ENCODE measurements around the gene CDH13. TPM values are rescaled to one million over a fixed set of nuclear protein-coding genes. Genes with fewer than 3 reads are reported as not detected.
A peak's percentile ranks its signal among the peaks of the same experiment; 100 is the strongest.

CDH13 gene
- total and polyA plus RNA-seq, 8 donors = 0.12 to 21.4 (median 1.7) TPM; not detected in 1

GRCh38 chr16:82895843-82896242 is 269.1 kb downstream of the CDH13 start:
- H3K27me3 ChIP-seq = no peaks in the 10 kb centered on the region
- H3K4me1 ChIP-seq = peaks cover 0 to 6% (median 0%) of the 10 kb centered on the region in 4 donors
- WGBS, 5 donors = 64 to 68% (median 68%) methylated on average over 4 of the region's 4 CpGs
- no peak overlapping the region for H3K4me3 ChIP-seq
- TF ChIP-seq POLR2AphosphoS5 (IDR thresholded peaks at IDR 0.05) (no peak), POLR2A (IDR thresholded peaks at IDR 0.05) (no peak), EP300 (IDR thresholded peaks at IDR 0.05) (no peak)
- TF ChIP-seq, protein P1, sequence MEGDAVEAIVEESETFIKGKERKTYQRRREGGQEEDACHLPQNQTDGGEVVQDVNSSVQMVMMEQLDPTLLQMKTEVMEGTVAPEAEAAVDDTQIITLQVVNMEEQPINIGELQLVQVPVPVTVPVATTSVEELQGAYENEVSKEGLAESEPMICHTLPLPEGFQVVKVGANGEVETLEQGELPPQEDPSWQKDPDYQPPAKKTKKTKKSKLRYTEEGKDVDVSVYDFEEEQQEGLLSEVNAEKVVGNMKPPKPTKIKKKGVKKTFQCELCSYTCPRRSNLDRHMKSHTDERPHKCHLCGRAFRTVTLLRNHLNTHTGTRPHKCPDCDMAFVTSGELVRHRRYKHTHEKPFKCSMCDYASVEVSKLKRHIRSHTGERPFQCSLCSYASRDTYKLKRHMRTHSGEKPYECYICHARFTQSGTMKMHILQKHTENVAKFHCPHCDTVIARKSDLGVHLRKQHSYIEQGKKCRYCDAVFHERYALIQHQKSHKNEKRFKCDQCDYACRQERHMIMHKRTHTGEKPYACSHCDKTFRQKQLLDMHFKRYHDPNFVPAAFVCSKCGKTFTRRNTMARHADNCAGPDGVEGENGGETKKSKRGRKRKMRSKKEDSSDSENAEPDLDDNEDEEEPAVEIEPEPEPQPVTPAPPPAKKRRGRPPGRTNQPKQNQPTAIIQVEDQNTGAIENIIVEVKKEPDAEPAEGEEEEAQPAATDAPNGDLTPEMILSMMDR (IDR thresholded peaks at IDR 0.05) = no peak
- H3K9me3 ChIP-seq = no peaks in the 10 kb centered on the region
- H3K36me3 ChIP-seq = no peaks in the 10 kb centered on the region
- no peak overlapping the region for H3K27ac ChIP-seq
- intact Hi-C loops (cut with DNase I; ENCODE audit: low total_unique reads) = no loop called here
- no peak for DNase-seq

DNA sequence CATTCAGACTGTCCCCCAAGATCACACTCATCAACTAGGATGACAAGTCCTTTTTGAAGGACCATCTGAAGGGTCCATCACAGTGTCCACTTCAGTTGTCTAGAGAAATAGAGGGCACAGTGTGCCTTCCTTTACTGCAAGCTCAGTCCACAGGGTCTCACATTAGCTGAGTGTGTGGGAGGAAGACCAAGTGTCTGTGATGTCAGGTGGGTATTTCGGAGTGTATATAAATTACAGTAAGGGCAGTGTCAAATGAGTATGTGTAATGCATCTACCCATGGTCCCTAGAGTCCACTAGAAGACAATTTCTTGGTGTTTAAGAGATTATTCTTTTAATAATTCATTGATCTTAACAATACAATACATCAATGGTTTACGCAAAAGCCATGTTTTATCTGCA is 272.2 kb downstream of the CDH13 start:
- Histone ChIP-seq H3K4me1 (peaks cover 0 to 7% (median 0%) of the 10 kb centered on the region in 4 donors), H3K9me3 (no peaks in the 10 kb centered on the region), H3K36me3 (no peaks in the 10 kb centered on the region), H3K27ac (no peak overlapping the region), H3K27me3 (no peaks in the 10 kb centered on the region), H3K4me3 (no peak overlapping the region)
- intact Hi-C loops (cut with DNase I; ENCODE audit: low total_unique reads) = no loop called here
- no peak for DNase-seq
- TF ChIP-seq, protein P1 (IDR thresholded peaks at IDR 0.05) = no peak
- TF ChIP-seq POLR2A (IDR thresholded peaks at IDR 0.05) (no peak), EP300 (IDR thresholded peaks at IDR 0.05) (no peak), POLR2AphosphoS5 (IDR thresholded peaks at IDR 0.05) (no peak)
- 88 to 97% (median 95%) methylated on average over 2 of the region's 2 CpGs for WGBS, 5 donors

DNA sequence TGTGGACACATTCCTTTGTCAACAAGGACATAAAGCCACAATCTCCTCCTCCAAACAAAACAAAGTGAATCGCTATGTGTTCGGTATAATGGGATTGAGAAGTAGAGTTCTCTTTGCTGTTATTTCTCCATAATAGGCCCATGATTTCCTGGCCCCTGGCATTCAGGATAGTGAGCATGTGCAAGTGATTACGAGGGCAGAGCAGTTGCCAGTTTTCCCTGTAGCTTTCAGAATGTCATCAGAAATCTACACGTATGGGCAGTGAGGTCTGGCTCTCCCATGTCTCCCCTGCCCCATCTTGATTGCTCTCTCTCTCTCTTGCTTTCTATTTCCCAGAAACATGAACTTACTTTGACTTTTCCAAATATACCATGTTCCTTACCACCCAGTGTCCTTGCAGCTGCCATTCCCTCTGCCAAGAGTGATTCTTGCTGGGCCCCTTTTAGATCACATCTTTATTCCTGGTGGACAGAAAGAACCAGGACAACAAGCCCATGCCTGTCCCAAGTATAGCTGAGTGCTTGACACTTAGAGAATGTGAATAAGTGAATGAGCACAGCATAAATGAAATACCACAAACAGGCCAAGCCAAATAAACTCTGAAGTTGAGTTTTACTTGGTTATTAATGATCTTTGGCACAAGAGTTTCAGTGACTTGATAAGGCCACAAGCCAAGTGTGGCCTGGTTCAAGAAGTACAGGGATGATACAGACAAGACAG is 273.1 kb downstream of the CDH13 start:
- Histone ChIP-seq H3K27me3 (no peaks in the 10 kb centered on the region), H3K27ac (no peak overlapping the region), H3K4me3 (no peak overlapping the region), H3K4me1 (peaks cover 0 to 7% (median 0%) of the 10 kb centered on the region in 4 donors), H3K36me3 (no peaks in the 10 kb centered on the region), H3K9me3 (no peaks in the 10 kb centered on the region)
- TF ChIP-seq EP300 (IDR thresholded peaks at IDR 0.05) (no peak), POLR2AphosphoS5 (IDR thresholded peaks at IDR 0.05) (no peak), POLR2A (IDR thresholded peaks at IDR 0.05) (no peak)
- TF ChIP-seq, protein P1 (IDR thresholded peaks at IDR 0.05) = no peak
- 77 to 98% (median 78%) methylated on average over 4 of the region's 4 CpGs for WGBS, 5 donors
- DNase-seq = no peak
- intact Hi-C loops (cut with DNase I; ENCODE audit: low total_unique reads) = no loop called here

DNA sequence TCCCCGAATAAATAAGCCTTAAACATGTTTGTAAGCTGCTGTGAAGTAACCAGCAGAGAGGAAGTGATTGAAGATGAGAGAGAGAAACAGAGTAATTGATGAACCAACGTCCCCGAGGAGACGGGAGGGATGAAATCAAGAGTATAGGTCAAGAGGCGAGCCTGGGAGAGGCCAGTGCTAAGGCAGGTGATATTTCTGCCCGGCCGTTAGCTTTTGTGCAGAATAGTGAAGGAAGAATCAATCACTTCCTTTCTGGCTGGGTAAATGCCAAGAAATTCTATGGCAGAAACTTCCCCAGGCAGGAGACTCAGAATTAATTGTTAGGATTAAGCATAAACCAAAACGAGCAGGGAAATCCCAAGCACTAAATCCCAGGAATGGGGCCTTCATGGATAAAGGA is 273.8 kb downstream of the CDH13 start:
- WGBS, 5 donors = 38 to 54% (median 46%) methylated on average over 8 of the region's 8 CpGs

More for the DNA sequence above, 273.8 kb downstream of the CDH13 start:
- Histone ChIP-seq H3K4me3 (no peak overlapping the region), H3K4me1 (peaks cover 0 to 7% (median 0%) of the 10 kb centered on the region in 4 donors), H3K27ac (no peak overlapping the region), H3K36me3 (no peaks in the 10 kb centered on the region), H3K9me3 (no peaks in the 10 kb centered on the region), H3K27me3 (no peaks in the 10 kb centered on the region)
- TF ChIP-seq POLR2AphosphoS5 (IDR thresholded peaks at IDR 0.05) (no peak), POLR2A (IDR thresholded peaks at IDR 0.05) (no peak), EP300 (IDR thresholded peaks at IDR 0.05) (no peak)
- TF ChIP-seq, protein P1 (IDR thresholded peaks at IDR 0.05) = no peak
- peak in 1 of 2 donors; percentile 28 for DNase-seq
- intact Hi-C loops (cut with DNase I; ENCODE audit: low total_unique reads) = no loop called here
